T-helper 1 cell (primary cell): ENCODE data around the gene ENO1.
"Not testable (repeated sequence)": the region's sequence is repeated elsewhere in the genome, so short reads cannot be mapped to it uniquely, and the experiment has no call there.

ENCODE experiments used
- DNase-seq, 5 donors: peaks; one replicate each; pipeline ENCODE4 v3.0.0-alpha.2; 2012 to 2020

The ENO1 gene

GRCh38 chr1:8892026-8892425 is 13.5 kb upstream of the ENO1 start:
- no peak for DNase-seq

DNA sequence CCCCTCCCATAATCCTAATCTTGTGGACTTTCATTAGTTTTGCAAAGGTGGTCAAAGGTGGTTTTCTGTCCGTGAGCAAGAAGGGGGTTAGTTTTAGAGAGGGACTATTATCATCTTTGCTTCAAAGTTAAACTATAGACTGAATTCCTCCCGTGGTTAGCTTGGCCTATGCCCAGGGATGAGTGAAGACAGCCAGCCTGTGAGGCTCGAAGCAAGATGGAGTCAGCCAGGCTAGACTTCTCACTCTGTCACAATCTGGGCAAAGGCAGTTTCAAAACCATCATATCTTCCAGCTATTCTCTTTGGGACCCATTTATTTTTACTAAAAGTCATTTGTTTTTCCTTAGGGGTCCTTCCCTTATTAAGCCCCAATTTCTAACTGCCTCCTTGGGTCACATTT is 12.9 kb upstream of the ENO1 start:
- no peak for DNase-seq

DNA sequence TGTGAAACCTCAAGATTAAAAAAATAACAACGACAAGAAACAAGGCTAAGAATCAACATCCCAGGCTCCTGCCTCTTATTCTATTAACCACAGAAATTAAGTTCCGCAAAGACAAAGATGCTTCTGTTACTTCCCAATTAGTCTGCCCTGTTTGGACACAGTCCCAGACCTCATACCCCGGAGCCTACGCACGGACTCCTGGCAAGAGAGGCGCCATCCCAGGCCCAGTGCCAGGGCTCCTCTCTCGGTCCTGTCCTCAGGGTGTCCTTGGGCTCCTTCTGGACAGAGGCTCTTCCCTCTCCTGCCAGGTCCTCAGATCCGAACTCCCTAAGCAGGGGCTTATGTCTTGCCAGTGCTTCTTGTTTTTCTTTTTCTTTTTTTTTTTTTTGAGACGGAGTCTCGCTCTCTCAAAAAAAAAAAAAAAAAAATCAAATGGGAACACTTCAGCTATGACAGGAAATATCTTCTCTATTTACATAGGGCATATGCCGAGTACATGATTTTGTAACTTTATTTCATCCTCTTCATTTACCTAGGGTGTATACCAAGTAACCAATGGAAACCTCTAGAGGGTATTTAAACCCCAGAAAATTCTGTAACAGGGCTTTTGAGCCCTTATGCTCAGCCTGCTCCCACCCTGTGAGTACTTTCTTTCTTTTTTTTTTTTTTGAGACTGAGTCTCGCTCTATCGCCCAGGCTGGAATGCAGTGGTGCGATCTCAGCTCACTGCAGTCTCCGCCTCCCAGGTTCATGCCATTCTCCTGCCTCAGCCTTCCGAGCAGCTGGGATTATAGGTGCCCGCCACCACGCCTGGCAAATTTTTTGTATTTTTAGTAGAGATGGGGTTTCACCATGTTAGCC is 11.7 kb upstream of the ENO1 start:
- DNase-seq, result no peak

DNA sequence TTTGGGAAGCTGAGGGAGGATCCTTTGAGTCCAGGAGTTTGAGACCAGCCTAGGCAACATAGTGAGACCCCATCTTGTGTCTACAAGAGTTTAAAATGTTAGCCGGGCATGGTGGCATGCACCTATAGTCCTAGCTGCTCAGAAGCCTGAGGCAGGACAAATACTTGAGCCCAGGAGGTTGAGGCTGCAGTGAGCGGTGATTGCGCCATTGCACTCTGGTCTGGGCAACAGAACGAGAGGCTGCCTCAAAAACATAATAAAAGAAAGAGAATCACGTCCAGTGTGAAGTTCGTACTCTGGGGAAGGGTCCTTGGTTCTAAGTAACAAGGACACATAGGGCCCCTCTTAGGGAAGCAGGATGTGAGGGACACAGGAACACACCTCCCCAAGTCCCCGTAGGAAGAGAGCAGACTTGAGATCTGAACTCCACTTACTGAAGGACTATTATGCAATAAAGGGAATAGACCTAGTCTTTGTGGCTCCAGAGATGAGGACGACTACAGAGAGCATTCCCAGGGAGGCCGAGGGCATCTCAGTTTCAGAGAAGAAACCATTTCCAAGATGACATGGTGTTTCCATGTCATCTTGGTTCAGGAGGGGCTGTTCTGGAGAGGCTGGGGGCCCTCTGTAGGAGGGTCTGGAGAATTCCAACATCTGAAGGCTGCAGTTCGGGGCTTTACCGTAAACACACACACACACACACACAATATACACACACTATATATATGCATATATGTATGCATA is 10.8 kb upstream of the ENO1 start:
- DNase-seq, result no peak

- no peak for DNase-seq
Measured at GRCh38 chr1:8886589-8886988, 8.1 kb upstream of the ENO1 start.

DNA sequence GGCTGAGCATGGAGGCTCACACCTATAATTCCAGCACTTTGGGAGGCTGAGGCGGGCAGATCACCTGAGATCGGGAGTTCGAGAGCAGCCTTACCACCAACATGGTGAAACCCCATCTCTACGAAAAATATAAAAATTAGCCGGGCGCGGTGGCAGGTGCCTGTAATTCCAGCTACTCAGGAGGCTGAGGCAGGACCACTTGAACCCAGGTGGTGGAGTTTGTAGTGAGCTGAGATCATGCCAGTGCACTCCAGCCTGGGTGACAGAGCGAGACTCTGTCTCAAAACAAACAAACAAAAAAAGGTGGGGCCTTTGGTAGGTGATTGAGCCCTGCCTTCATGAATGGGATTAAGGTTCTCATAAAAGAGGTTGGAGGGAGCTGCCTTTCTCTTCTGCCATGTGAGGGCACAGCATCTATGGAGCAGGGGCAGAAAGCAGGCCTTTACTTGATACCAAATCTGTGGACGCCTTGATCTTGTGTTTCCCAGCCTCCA is 7.6 kb upstream of the ENO1 start:
- not testable (repeated sequence) for DNase-seq

GRCh38 chr1:8884105-8884504 is 5.6 kb upstream of the ENO1 start:
- not testable (repeated sequence) for DNase-seq

GRCh38 chr1:8883491-8883890 is 5.0 kb upstream of the ENO1 start:
- DNase-seq, result no peak

DNA sequence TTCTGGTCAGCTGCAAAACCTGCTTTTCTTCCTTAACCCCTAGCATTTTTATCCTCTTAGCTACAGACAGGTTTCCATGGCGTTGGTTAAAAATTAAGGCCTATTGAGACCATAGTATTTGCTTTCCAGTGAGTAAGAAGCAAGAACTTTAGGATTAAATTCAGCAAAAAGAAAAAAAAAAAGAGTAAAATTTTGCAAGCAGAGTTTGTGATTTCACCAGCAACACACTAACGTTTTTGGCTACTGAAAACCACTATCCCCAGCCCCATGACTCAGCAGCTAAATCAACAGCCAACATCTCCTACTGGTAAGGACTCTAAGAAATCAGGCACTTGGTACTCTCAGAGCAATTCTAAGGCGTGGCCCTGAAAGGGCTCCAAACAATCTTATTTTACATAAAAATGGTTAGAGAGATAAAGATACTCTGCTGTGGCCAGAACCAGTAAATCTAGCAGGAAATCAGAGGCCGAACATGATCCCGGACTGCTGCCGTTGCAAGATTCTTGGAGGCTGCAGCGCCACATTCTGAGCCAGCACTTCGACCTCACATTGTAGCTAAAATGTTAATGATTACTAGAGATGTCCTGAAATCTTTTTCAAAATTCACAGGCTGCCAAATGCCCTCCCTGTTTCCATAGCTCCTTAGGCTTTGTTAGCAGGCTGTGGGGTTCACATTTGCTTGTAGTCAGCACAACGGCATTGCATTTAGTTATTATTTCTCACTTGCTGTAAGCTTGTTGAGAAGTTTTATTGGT is 1.6 kb upstream of the ENO1 start:
- peak in 1 of 5 donors; percentile 86 for DNase-seq

- DNase-seq, result no peak
Measured at GRCh38 chr1:8879464-8879921, 1.0 kb upstream of the ENO1 start.

GRCh38 chr1:8878698-8879463 is 395 bp upstream of the ENO1 start:
- peak; percentile 95 to 99 (median 96) for DNase-seq

GRCh38 chr1:8876087-8876486 is 2.4 kb downstream of the ENO1 start:
- DNase-seq, result no peak

DNA sequence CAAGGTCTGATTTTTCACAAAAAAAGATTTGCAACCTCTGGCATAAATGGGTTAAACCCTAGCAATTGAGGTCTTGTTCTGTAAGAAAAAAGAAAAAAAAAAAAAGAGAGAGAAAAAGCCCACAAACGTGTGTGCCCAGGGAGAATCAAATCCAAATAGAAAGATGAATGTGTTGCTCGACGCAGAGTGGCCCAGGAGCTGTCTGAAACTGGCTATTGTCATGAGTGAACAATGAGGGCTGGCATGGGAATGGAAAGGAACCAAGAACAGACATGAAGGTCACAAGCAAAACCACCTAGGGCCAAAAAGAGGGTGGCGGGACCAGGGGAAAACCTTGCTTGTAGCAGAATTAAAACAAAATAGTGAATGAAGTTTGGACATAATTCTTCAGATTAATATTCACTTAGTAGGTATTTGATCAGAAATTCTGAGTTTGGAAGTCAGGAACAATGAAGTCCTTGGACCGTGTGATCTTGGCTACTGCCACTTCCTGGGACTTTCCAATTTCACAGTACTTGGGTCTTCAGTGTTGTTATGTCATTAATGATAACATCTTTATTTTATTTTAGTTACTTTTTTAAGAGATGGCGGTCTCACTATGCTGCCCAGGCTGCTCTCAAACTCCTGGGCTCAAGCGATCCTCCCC is 3.1 kb downstream of the ENO1 start:
- DNase-seq, result no peak

- DNase-seq, result no peak
Measured at GRCh38 chr1:8874230-8875201, 4.0 kb downstream of the ENO1 start.

DNA sequence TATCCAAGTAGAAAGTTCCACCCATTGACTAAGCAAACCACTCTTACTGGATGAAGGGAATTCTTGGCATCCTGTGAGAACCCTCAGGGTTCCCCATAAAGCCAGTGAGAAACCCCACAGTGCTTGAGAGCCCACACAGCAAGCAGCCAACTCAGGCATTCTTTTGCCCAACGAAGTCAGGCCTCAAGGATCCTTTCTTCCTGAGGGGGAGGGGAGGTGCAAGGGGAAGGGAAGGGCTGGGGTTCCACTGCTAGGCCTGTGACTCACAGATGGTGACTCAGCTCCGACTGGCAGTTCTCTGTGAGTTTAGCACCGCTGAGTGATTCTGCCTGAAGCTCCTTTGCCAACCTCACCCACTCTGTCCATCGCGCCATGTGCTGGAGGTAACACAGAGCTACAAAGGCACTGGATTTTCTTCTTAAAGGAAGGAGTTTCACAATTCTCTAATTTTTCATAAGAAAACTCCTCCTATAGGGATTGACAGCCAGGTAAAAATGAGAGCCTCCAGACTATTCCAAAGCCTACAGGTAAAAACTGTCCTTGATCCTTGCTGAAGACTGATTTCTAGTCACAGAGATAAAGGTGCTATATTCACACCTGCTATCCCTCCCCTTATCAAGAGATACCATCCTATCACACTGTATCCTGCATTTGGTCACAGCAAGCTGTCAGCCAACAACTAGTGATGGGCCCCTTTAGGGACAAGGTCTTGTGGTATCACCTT is 4.8 kb downstream of the ENO1 start:
- peak; percentile 23 to 82 (median 40) for DNase-seq

GRCh38 chr1:8873001-8873400 is 5.5 kb downstream of the ENO1 start:
- no peak for DNase-seq

DNA sequence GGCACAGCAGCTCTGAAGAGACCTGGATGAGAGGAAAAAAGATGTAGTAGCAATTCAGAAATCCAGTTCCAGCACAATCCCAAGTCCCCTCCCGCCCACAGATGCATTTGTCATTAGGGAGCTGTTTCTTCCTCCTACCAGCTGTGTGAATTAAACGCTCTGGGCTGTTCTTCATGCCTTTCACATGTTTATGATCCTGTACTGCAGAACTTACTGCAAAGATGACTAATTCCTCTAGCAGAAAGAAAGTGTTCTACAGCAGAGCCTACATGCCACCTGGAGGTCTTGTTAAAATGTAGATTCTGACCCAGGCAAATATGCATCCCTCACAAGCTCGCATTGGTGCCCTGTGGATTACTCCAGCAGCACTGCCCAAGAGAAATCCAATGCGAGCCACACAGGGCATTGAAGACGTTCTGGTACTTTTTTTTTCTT is 6.5 kb downstream of the ENO1 start:
- DNase-seq, result no peak

DNA sequence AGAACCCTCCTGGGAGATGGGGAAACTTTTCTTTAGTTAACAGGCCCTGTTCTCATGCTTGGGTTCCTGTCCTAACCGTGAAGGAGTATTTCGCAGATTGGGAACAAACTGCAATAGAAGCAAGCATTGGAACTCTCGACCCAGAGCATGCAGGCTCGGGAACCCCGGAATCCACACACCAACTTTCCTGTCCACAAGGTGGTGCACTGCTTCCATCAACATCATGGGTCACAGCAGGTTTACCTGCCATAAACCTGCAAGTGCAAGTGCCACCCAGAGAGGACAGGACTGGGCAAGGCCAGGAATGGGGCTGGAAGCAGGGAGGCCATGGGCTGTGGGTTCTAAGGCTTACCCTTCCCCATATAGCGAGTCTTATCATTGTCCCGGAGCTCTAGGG is 6.9 kb downstream of the ENO1 start:
- no peak for DNase-seq
